Activated gamma-delta T cell (primary cell): ENCODE data around the gene INHA.

Experiments used
- DNase-seq: peaks from one replicate; lab custom pipeline; 2025; lab: John Stamatoyannopoulos, UW

INHA gene

DNA sequence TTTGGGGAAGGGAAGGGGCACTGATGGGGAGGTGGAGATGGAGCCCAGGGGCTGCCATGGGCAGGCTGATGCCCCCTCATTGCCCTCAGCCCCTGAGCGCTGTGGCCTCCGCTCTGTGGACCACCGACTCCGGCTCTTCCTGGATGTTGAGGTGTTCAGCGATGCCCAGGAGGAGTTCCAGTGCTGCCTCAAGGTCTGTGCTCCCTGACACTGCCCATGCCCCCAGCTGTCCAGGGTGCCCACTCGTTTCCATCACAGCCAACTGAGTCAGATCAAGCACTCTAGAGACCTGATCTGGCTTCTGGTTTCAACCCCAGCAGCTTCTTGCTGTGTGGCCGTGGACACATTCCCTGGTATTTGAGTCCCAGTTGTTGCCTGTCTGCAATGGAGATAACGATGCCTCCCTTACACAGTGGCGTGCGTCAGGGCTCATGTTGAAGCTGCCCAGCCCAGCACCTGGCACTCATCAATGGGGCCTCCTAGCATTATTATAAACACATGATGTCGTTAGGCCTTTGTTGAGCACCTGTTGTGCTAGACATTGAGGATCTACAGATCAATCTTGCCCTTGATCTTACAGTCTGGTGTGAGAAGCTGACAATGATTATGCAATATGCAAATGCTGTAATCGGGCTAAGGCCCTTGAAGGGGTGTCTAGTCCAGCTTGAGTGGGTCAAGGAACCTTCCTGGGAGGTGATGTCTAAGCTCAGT is 39.9 kb downstream of the INHA start:
- DNase-seq = no peak

DNA sequence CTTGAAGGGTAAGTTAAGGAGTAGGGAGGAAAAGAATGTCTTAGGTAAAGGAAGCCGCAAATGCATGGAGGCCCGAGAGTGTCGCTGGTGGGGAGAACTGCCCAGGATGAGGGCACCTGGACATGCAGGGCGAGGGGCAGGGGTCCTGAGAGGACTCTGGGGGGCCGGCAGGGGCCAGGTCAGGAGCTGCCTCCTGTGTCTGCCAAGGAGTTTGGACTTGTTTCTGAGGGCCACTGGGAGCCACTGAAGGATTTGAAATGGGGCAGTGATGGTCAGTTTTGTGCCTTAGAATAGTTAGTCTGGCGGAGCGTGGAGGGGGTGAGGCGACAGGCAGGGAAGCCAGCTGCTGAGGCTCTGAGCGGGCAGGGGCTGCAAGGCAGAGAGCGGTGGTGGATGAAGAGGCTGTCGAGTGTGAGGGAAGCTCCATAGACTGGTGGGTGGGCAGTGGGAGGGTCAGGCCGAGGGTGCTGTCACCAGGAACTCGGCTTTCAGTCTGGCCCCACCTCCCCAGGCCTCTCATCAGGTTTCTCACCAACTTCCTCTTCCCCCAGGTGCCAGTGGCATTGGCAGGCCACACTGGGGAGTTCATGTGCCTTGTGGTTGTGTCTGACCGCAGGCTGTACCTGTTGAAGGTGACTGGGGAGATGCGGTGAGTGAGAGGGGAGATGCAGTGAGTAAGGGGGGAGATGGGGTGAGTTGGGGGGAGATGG is 40.6 kb downstream of the INHA start:
- DNase-seq = no peak

DNA sequence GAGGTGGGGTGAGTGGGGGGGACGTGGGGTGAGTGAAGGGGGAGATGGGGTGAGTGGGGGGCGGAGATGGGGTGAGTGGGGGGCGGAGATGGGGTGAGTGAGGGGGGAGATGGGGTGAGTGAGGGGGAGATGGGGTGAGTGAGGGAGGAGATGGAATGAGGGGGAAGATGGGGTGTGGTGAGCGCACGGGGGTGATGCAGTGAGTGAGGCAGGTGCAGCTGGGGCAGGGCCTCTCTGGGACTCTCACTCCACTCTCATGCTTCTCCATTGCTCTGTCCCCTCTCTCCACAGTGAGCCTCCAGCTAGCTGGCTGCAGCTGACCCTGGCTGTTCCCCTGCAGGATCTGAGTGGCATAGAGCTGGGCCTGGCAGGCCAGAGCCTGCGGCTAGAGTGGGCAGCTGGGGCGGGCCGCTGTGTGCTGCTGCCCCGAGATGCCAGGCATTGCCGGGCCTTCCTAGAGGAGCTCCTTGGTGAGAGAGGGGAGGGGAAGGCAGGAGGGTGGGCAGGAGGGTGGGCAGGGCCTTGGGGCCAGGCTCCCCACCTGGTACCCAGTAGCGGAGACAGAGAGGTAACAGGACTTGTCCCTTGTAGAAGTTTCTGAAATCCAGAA is 41.5 kb downstream of the INHA start:
- DNase-seq = no peak

DNA sequence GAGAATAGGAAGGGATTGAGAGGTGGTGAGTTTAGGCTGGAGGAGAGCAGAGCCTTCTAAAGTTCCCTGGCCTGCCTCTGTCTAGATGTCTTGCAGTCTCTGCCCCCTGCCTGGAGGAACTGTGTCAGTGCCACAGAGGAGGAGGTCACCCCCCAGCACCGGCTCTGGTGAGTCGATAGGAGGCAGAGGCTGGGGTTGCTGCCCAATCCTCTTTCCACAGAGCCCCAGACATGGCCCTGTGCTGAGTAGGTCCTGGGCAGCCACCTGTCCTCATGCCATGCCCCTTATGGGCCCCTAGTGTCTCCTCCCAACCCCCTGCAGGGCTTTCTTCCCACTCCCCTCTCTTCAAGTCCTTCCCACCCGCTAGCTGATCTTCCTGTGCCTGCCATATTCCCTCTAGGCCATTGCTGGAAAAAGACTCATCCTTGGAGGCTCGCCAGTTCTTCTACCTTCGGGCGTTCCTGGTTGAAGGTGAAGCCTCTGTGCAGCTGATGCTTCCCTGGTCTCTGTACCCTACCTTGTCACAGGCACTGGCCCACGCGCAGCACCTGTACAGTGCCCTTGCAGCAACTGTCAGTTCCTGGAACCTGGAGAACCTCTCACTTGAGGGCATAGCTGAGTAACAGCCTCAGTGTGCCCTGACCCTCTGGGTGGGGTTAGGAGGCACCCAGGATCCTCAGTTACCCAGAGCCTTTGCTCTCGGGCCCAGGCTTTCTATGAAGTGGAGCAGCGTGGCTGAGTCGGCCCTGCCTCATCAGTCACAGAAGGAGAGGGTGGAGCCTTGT is 42.2 kb downstream of the INHA start:
- no peak for DNase-seq

DNA sequence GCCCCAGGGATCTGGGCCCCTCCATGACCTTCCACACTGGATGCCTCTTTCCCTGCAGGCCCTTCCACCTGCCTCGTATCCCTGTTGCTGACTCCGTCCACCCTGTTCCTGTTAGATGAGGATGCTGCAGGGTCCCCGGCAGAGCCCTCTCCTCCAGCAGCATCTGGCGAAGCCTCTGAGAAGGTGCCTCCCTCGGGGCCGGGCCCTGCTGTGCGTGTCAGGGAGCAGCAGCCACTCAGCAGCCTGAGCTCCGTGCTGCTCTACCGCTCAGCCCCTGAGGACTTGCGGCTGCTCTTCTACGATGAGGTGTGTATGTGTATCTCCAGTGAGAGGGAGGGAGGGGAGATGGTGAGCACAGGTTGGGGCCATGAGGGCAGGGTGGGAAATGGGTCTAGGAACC is 42.9 kb downstream of the INHA start:
- DNase-seq = no peak

DNA sequence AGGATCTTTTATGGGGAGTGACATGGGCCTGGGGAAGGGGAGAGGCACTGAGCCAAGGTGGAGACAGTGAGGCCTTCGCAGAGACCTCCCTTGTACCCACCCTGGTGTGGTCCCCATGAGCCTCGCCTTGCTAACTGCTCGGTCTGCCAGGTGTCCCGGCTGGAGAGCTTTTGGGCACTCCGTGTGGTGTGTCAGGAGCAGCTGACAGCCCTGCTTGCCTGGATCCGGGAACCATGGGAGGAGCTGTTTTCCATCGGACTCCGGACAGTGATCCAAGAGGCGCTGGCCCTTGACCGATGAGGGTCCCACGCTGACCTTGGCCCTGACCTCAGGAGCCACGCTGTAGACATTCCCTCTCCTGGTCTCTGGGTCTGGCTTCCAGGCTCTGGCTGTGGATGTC is 43.8 kb downstream of the INHA start:
- DNase-seq = no peak

DNA sequence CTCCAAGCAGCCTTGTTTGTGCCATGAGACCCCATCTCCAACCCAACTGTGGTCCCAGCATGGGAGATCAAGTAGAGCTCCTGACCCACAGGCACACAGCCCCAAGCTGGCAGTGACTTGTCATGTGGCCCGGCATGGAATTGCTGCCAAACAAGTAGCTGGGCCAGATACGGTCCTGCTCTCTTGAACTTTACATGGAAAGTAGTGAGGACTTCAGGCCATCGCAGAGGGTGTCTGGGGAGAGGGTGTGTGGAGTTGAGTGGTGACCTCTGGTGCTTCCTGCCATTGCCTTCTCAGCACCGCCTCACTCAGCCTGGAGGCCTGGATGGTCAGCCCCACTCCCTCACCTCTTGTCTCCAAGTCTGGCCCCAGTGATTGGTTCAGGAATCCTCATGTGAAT is 44.4 kb downstream of the INHA start:
- no peak for DNase-seq

DNA sequence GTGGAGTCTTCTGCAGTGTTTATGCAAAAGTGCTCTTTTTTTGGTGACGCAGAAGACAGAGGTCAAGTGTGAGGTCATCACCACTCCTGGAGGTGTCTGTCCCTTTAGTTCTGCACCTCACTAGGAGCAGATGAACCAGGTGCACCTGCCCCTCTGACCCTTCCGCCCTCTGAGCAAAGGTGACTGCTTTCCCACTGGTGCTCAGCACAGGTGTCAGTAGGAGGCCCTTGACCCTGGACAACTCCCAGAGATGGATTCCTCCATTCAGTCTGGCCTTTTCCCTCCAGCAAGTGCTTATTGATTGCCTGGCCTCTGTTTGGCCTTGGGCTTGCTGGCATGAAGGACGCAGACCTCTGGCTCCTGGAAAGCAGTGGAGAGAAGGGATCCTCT is 46.6 kb downstream of the INHA start:
- DNase-seq = no peak

DNA sequence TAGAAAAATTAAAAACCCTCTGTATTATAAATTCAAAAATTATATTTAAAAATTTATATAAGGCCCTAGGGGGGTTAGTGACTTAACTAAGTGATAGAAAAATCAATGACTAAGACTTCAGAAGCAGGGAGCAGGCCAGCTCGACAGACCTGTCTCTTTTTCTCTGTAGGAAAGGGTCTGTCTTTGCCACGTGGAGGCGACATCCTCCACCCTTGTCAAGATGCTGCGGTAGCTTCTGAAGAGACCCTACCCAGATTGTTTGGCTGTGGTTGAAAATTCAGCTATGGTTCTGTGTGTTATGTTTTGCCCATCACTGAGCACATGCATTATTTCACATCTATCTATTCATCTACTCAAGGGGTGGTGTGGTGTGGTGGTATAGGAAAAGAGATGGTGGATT is 47.1 kb downstream of the INHA start:
- no peak for DNase-seq

DNA sequence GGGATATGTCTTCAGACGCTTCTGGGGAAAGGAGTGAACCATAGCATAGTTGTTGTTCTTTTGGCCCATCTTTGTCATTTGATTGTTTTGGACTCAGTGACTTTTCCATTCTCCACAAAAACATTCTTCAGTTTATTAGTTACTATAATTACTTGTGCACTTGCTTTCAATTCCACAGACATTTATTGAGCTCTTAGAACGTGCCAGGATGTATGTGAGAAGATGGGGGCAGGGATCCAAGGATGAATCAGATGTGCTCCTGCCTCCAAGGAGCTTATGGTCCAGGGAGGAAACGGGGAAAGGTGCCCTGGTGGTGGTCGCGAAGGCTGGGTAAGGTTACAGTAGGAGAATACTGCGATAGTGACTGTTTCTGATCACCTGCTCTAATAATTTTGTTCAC is 48.4 kb downstream of the INHA start:
- DNase-seq = no peak

DNA sequence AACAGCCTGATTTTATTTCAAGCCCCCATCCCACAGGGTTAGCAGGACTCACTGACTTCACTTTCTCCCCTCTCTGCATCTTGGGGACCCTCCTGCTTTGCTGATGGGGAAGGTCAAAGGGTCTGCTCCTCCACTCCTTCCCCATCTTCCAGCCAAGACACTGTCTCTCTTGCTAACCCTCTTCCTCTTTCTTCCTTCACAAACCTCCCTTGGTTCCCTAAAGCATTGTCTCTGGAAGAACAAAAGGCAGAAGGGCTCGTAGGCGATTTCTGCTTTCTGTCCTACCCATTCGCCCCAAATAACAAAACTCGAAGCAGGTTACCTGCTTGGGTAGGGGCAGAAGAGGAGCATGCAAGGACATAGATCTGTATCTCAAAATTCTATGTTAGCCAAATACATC is 49.8 kb downstream of the INHA start:
- no peak for DNase-seq

DNA sequence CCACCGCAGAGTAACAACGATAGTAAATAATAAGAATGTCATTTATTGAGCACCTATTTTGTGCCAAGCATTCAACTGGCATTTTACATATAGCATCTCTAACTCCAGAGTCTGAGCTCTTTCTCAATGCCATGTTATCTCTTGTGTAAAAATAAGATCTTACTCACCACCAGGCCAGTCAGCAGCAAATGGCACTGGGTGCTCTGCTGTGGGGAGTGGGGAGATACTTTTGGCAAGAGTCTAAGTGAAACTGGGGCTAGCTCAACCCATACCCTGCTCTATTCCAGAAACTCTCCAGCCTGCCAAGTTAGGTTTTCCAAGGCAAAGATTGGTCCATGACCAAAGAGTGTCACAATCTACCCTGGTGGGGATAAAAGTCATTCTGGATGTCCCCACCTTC is 50.4 kb downstream of the INHA start:
- DNase-seq = no peak

DNA sequence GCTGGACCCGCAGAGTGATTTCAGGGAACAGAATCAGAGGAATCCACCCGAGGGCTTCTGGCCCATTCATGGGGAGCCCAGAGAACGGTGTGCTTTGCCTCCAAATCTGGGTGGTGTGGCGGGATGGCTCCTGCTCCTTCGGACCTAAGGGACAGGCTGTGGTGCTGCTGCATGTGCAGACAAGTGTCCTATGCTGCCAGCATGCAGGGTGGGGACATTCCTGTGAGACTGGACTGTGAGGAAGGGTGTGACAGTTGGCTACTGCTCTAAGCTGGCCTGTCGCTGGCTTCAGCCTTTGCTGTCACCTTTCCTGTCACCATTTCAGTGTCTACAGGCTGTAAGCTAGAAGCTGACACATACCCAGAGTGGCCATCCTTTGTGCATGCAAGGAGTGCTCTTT is 52.5 kb downstream of the INHA start:
- DNase-seq = no peak

DNA sequence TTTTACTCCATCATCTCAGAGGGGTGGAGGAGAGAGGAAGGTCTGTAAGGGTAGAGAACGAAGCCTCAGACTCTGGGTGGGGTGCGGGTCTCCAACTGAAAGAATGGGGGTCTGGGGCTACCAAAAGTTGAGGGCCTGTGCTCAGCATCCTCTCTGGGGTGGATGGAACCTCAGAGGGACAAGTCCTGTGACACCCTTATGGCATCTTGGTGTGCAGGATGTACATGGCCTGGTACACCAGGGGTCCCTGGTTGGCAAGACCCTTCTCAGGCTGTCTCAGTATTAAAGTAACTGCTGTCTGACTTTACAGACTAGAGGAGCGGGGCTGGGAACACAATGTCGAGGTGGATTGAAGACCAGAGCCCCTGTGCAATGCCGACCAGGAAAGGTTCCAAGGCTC is 53.1 kb downstream of the INHA start:
- no peak for DNase-seq
